PFSK-1 (cell line): ENCODE results near the gene IKZF1.

Experiments used
- FOXP2 ChIP-seq: optimal IDR thresholded peaks from 2 replicates; pipeline ENCODE3; 2011; ENCODE audit warnings: borderline replicate concordance, control low read depth, inconsistent platforms; ENCODE audit not compliant: insufficient read depth; ENCODE audit errors: extremely low read length, extremely low read depth
- POLR2AphosphoS5 ChIP-seq: IDR thresholded peaks from 2 replicates; pipeline ENCODE4 v1.6.1; 2012; ENCODE audit warnings: low read depth, mild to moderate bottlenecking, control low read depth, low read length, moderate library complexity
- REST ChIP-seq, 2 experiments: IDR thresholded peaks; 2 replicates each; pipeline versions ENCODE4 v1.6.1 to v1.8.0; 2011 to 2012; ENCODE audit warnings: low read depth in 2 of 2, low read length in 2 of 2, control low read depth in 1 of 2, inconsistent platforms in 1 of 2, mild to moderate bottlenecking in 1 of 2, moderate library complexity in 1 of 2; ENCODE audit not compliant: insufficient read depth in 1 of 2
- SIN3A ChIP-seq: IDR thresholded peaks from 2 replicates; pipeline ENCODE4 v1.6.1; 2012; ENCODE audit warnings: mild to moderate bottlenecking, low read length, moderate library complexity, borderline replicate concordance; ENCODE audit not compliant: insufficient read depth
- TAF1 ChIP-seq: IDR thresholded peaks from 2 replicates; pipeline ENCODE4 v1.6.1; 2012; ENCODE audit warnings: low read length, control low read depth, borderline replicate concordance; ENCODE audit not compliant: insufficient read depth

Gene IKZF1

GRCh38 chr7:50330696-50331095, 26.2 kb downstream of the IKZF1 start:
- TF ChIP-seq FOXP2 = no peak
- no peak for TF ChIP-seq POLR2AphosphoS5

GRCh38 chr7:50331564-50332208, 27.2 kb downstream of the IKZF1 start:
- TF ChIP-seq SIN3A (no peak), POLR2AphosphoS5 (no peak), TAF1 (no peak), REST (IDR thresholded peaks at IDR 0.05; ENCODE audit: insufficient read depth in 1 of 2, low read depth in 2 of 2, low read length in 2 of 2) (no peak), FOXP2 (no peak)

- no peak for TF ChIP-seq SIN3A
- no peak for TF ChIP-seq POLR2AphosphoS5
- TF ChIP-seq FOXP2 = no peak
- TF ChIP-seq TAF1 = no peak
- no peak for TF ChIP-seq REST (IDR thresholded peaks at IDR 0.05; ENCODE audit: insufficient read depth in 1 of 2, low read depth in 2 of 2, low read length in 2 of 2)
Observed at GRCh38 chr7:50332241-50333165, 28.0 kb downstream of the IKZF1 start.

- no peak for TF ChIP-seq SIN3A
- TF ChIP-seq TAF1 = no peak
- no peak for TF ChIP-seq REST (IDR thresholded peaks at IDR 0.05; ENCODE audit: insufficient read depth in 1 of 2, low read depth in 2 of 2, low read length in 2 of 2)
- TF ChIP-seq FOXP2 = no peak
- no peak for TF ChIP-seq POLR2AphosphoS5
Observed at GRCh38 chr7:50333221-50333651, 28.7 kb downstream of the IKZF1 start.

- TF ChIP-seq REST (IDR thresholded peaks at IDR 0.05; ENCODE audit: insufficient read depth in 1 of 2, low read depth in 2 of 2, low read length in 2 of 2) (no peak), POLR2AphosphoS5 (no peak), FOXP2 (no peak), TAF1 (no peak), SIN3A (no peak)
Observed at GRCh38 chr7:50334341-50334994, 30.0 kb downstream of the IKZF1 start.
